GM10248 (cell line): ENCODE measurements around the gene RGS12.

Experiments
- CTCF ChIA-PET: fragments of 300-600 bp; sonication (Branson Sonifier 250); formaldehyde crosslinking; extraction: SDS; loops from one replicate; lab custom pipeline; 2021; ENCODE audit warnings: antibody characterized with exemption; lab: Yijun Ruan, JAX
- POLR2A ChIA-PET: fragments of 350-650 bp; sonication (Branson Sonifier 250); formaldehyde crosslinking; extraction: SDS; loops from one replicate; lab custom pipeline; 2020; ENCODE audit warnings: antibody characterized with exemption; lab: Yijun Ruan, JAX
- DNase-seq: peaks from one replicate; pipeline ENCODE4 v3.0.0; 2012; ENCODE audit errors: extremely low spot score
- CTCF ChIP-seq: IDR thresholded peaks from 2 replicates; pipeline ENCODE4 v1.5.1; 2012; ENCODE audit warnings: mild to moderate bottlenecking, low read depth; ENCODE audit errors: extremely low read depth, missing control alignments, control extremely low read depth

The RGS12 gene

DNA sequence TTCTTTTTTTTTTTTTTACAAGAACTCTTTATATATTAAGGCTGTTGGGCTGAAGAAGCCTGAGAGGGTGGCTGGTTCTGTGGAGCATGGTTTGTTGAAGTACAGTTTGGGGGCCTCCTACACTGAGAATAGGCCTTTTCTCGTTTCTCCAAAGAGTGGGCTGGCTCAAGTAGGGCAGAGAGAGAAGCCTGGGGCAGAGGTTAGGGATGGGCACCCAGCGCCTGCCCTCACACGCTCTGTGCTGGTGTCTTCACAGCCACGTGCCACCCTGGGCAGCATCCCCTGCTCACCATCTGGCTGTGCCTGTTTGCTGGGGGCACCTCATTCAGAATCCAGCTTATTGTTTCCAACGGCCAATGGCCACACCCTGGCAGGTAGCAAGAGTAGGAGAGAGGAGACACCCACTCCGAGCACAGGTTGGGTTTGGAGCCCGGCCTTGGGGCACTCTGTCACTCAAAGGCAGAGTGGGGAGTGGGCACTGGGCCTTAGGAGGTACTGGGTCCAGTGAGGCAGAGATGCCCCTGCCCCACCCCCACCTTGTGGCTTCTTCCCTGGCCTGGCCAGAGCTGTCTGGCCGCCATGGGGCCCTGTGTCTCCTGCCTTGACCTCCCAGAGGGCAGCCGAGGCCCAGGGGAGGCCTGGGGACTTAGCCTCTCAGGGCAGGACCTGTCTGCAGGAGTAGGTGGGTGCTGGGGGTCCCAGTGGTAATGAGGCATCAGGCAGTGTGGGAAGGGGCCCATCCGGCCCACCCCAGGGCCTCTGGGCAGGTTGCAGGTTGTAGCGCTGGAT, 40.9 kb upstream of the RGS12 start:
- ChIA-PET CTCF (no interaction called here), POLR2A (no interaction called here)
- no peak for DNase-seq
- TF ChIP-seq CTCF: no peak

- CTCF ChIA-PET: interaction anchor here (1.8 kb wide), 1 partner anchor 11 kb away, joined by 4 read pairs; no protein-coding TSS in a partner anchor
- DNase-seq: no peak
- POLR2A ChIA-PET: no interaction called here
- no peak for TF ChIP-seq CTCF
These were observed 40.4 kb upstream of the RGS12 start for GRCh38 chr4:3252480-3252828.

DNA sequence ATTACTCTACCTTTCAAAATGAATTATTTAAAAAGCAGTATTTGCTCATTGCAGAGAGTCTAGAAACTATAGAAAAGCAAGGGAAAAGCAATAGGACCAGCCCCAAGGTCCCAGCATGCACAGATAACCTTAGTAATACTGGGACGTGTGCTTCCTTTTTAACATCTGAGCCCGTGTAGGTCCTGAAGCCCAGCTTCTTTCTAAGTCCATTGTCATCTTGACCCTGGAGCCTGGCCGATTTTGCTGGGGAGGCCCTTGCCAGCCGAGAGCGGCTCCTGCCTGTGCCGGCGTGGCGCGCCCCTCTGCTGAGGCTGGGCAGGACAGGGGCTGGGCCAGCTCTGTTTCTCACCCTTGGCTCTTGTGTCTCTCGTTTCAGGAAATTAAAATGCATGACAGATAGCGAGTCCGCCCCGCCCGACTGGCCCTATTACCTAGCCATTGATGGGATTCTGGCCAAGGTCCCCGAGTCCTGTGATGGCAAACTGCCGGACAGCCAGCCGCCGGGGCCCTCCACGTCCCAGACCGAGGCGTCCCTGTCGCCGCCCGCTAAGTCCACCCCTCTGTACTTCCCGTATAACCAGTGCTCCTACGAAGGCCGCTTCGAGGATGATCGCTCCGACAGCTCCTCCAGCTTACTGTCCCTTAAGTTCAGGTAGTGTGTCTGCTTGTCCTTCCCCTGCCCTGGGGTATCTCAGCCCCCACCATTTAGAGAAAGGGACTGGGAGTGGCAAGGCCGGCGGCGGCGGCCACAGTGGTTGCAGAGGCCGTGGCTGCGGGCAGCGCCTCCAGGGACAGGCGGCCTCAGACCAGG, 39.8 kb upstream of the RGS12 start:
- ChIA-PET POLR2A (no interaction called here), CTCF (interaction anchor here (1.8 kb wide), 1 partner anchor 11 kb away, joined by 4 read pairs; no protein-coding TSS in a partner anchor)
- no peak for TF ChIP-seq CTCF
- DNase-seq: no peak

GRCh38 chr4:3253808-3254207, 39.0 kb upstream of the RGS12 start:
- no peak for TF ChIP-seq CTCF
- POLR2A ChIA-PET: no interaction called here
- CTCF ChIA-PET: interaction anchor here (1.8 kb wide), 1 partner anchor 12 kb away, joined by 4 read pairs; no protein-coding TSS in a partner anchor
- no peak for DNase-seq

GRCh38 chr4:3254302-3255131, 38.3 kb upstream of the RGS12 start:
- POLR2A ChIA-PET: no interaction called here
- no peak for TF ChIP-seq CTCF
- CTCF ChIA-PET: interaction anchor here (1.8 kb wide), 1 partner anchor 13 kb away, joined by 4 read pairs; no protein-coding TSS in a partner anchor
- DNase-seq: no peak

DNA sequence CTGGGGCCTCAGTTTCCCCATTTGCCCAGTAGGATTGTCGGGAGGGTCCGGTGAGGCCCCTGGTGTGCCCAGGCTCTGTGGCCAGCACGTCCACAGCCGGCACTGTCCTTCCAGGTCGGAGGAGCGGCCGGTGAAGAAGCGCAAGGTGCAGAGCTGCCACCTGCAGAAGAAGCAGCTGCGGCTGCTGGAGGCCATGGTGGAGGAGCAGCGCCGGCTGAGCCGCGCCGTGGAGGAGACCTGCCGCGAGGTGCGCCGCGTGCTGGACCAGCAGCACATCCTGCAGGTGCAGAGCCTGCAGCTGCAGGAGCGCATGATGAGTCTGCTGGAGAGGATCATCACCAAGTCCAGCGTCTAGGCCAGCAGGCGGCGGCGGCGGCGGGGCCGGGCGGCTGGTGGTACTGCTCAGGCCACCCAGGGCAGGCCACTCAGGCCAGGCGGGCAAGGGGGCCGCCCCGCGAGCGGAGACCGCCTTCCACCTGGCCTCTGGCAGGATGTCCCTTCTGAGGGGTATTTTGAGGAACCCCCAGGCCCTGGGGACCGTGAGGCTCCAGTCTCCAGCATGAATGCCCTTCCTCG, 37.1 kb upstream of the RGS12 start:
- no peak for DNase-seq
- no peak for TF ChIP-seq CTCF
- ChIA-PET POLR2A (interaction anchor here (0.7 kb wide), 1 partner anchor 16 kb away, joined by 4 read pairs; no protein-coding TSS in a partner anchor), CTCF (no interaction called here)
